ENCODE results near the gene MCRIP1.

- TF ChIP-seq HCFC1 (IDR thresholded peaks at IDR 0.05; ENCODE audit: low read length) (no peak), POLR2AphosphoS5 (IDR thresholded peaks at IDR 0.05; ENCODE audit: low read length) (no peak), PBX3 (IDR thresholded peaks at IDR 0.05; ENCODE audit: insufficient replicate concordance, low read depth, low read length) (no peak), USF2 (IDR thresholded peaks at IDR 0.05; ENCODE audit: borderline replicate concordance, low read depth, low read length) (no peak), MAX (IDR thresholded peaks at IDR 0.05; ENCODE audit: low read depth, low read length) (no peak), BCL3 (IDR thresholded peaks at IDR 0.05; ENCODE audit: borderline replicate concordance, insufficient read depth, low read depth, low read length, poor library complexity, severe bottlenecking) (no peak), NR2C2 (IDR thresholded peaks at IDR 0.05; ENCODE audit: borderline replicate concordance, control insufficient read depth, insufficient read length, low read depth) (no peak), HDAC2 (IDR thresholded peaks at IDR 0.05) (no peak), BCL11A (IDR thresholded peaks at IDR 0.05; ENCODE audit: low read depth, low read length) (no peak), TARDBP (IDR thresholded peaks at IDR 0.05; ENCODE audit: borderline replicate concordance) (no peak)
Measured at GRCh38 chr17:81814748-81815645, 18.1 kb downstream of the MCRIP1 start.
